ENCODE data around the gene TBC1D9.

Gene TBC1D9

DNA sequence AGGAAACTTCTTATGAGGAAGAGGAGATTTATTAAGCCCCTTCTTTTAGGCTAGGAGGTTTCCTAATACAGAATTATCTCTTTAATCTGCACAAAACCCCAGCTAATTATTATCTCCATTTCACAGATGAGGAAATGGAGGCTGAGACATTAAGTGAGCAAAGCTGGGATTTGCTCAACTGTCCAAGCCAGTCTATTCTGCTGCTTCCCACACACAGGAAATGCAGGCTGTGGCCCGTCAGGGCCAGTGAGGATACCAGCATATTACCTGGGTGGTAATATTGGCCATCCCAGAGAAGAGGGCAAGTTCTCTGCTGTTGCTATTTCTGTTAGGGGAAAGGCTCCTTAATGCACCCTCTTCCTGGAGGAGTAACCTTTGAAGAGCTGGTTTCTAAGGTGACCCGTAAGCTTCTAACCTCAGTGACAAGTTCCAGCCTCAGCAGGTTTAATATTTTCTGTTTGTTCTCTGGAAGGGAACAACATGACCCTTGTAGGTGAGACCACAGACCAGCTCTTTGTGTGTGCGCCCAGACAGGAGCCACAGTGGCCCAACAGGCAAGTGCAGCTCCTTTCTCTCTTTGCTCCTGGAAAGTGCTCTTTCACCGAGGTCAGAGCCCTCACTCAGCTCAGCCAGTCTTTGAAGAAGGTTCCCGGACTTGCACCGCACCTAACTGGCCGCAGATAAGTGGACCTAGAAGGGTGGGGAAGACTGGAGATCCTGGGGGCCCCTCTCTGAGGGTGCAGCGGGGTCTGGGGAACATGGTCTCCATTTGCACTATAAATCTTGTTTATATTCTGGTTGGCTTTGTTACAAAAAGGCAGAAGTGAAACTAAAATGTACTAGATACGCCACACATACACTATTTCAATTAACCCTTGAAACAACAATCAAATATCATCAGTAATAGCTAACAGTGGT is 35.5 kb downstream of the TBC1D9 start:
- no peak for DNase-seq (ENCODE audit: low read depth)

- DNase-seq (ENCODE audit: low read depth), result no peak
These were observed 36.5 kb downstream of the TBC1D9 start for GRCh38 chr4:140719686-140720085.

- peak; percentile 71 for DNase-seq (ENCODE audit: low read depth)
These were observed 37.2 kb downstream of the TBC1D9 start for GRCh38 chr4:140719022-140719421.

DNA sequence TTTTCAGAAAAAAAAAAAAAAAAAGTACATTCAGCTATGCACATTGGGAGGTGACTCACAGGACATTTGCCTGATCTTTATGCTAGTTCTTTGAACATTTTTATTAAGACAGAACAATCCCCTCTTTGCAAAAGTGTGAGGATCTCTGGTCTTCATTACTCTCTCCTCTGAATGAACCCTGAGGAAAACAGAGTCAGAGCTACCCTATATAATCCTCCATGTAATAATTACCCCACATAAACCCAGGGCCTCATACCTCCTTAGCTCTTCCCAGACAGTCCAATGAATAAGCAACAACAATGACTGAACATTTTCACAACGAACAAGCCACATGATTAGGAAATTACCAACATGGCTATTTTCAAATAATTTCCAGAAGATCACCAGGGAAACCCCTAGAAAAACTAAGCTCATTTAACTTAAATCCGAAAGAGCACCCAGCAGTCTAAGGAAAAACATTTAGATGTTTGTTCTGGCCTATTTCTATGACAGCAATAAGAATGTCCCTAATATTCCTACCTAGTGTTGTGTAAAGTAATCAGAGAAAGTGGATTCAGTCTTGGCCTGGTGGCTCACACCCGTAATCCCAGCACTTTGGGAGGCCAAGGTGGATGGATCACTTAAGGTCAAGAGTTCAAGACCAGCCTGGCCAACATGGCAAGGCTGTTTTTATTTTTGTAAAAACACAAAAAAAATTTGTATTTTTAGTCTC is 37.8 kb downstream of the TBC1D9 start:
- DNase-seq (ENCODE audit: low read depth), result peak; percentile 89

GRCh38 chr4:140717313-140717712 is 38.9 kb downstream of the TBC1D9 start:
- no peak for DNase-seq (ENCODE audit: low read depth)

DNA sequence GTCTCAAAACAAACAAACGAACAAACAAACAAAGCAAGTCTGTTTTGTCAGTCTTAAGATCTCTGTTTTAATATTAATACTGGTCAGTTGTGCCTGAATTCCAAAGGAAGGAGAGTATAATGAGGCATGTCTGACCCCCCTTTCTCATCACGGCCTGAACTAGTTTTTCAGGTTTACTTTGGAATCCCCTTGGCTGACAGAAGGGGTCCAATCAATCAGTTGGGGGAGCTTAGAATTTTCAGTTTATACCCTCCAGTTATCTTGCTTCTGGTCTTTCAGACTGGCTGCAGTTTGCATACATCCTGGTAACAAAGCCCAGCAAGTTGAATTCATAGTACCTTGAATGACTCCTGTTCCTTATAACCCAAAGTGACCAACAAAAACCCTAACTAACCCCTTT is 41.1 kb downstream of the TBC1D9 start:
- DNase-seq (ENCODE audit: low read depth), result no peak

- DNase-seq (ENCODE audit: low read depth), result peak; percentile 72
These were observed 44.3 kb downstream of the TBC1D9 start for GRCh38 chr4:140711910-140712309.

- DNase-seq (ENCODE audit: low read depth), result no peak
These were observed 45.1 kb downstream of the TBC1D9 start for GRCh38 chr4:140710908-140711622.

- DNase-seq (ENCODE audit: low read depth), result no peak
These were observed 48.9 kb downstream of the TBC1D9 start for GRCh38 chr4:140707325-140707724.

DNA sequence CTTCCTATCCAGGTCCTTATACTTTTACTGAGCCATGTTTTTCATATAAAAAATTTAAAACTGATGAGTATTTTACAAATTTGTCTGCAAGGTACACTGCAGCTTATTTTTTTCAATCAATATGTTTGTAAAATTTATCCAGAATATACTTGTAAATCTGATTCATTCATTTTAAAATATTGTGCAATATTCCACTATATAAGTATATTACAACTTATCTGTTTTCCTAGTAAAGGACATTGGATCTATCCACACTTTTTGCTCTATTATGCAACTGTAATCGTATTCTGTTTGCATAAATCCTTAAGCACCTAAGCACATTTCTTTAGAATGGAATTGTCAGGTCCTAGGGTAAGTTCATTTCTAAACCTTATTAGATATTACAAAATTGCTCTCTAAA is 49.5 kb downstream of the TBC1D9 start:
- DNase-seq (ENCODE audit: low read depth), result no peak

DNA sequence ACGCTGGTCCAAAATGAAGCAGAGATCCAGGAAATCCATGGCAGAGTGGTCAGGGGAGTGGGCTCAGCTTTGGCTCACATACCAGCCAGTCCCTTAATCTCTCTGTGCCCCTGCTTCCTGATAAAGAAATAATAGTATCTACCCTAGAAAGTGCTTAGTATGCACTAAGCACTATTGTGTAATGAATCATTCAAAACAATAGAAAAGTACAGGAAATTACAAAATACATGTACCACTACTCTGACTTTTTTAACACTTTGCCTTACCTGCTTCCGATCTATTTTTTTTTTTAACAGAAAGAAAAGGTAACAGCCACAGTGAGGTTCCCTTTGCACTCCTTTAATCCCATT is 49.9 kb downstream of the TBC1D9 start:
- no peak for DNase-seq (ENCODE audit: low read depth)

DNA sequence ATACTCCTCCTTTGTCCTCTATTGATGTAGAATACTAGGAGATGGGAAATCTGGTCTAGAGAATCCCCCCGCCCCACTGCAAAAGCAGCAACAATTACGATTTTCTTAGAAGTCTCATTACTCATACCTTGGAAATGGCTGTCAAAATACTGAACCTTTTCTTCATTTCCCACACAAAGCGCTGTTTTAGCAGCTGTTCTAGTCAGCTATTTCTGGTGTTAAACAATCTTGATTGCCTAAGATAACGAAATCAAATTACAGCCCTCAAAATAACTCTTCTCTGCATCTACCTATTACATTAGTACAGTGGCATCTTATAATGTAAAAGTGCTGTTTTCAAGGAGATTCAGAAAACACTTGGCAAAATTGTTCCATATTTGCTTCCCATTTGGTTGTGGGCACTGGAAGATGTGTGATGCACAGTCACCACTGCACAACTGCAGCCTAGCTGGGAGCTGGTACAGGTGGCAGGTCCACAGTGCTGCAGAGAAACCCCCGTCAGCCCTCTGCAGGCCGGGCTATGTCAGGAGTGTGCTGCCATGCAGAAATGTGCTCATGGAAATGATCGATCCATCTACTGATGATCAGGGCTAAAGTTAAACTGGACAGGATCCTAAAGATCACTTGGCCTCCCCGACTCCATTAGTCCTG is 50.4 kb downstream of the TBC1D9 start:
- DNase-seq (ENCODE audit: low read depth), result no peak

DNA sequence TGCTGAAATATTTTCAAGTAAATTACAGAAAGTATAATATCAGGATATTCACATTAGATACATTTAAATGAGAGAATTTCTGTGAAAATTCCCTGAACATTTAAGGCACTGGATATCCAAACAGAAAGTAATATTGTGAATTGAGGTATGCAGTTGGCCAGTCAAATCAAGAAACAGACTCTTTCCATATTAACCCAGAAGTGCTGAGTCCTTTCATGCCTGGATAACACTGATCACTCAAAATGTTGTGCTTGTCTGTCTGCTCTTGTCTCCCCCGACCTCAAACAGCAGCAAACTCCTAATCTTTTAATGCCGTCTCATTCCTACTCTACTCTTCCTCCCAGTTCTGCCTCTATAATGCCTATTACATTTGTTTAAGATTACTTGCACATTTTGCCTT is 51.2 kb downstream of the TBC1D9 start:
- no peak for DNase-seq (ENCODE audit: low read depth)

DNA sequence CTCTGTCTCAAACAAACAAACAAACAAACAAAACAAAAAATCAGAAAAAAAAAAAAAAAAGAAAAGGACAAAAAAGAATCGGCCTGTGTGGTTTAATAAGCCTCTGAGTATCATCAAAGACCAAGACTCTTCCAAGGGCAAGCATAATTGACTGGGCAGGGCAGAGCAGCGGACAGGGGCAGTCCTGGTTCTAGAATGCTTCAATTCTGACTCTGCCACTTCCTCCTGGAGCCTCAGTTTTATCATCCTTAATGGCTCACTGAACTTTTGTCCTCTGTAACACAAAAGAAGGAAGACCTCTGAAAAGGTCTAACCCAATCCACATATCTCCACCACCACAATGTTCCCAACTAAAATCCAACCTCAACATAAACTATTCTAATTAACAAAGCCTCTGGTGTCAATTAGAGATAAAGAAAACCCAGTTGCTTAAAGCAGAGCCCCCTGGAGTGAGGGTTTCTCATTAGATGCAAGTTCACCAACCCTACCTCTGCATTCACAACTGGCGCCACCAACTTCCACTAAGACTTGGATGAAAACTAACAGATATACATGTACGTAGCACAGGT is 51.7 kb downstream of the TBC1D9 start:
- no peak for DNase-seq (ENCODE audit: low read depth)

GRCh38 chr4:140703463-140703862 is 52.7 kb downstream of the TBC1D9 start:
- DNase-seq (ENCODE audit: low read depth), result no peak

DNA sequence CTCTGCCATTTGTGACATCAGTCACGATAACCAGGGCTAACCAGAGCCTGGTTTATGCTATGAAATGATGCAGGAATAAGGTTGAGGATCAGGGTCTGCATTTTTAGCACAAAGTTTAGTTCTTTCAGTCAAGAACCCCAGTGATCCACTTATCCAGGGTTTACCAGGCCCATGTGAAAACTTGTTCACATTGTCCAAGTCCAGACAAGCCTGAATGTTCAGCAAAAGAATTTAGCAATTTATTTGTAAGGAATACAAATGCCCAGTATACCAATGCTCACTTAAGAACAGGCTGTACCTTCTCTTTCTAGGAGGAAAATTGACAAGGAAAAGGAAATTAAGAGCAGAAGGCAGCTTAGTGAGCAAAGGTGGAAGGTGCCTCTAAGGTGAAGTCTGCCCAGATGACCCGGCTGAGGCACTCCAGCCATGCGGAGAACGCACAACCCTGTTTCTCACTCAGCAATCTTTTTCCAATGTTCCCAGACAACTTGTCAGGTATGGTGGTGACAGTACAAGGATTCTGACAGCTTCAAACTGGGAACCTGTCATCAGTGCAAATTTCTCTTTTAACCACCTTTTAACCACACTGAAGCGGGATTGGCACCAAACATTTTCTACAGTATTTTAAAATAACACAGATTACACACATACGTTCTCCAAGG is 54.0 kb downstream of the TBC1D9 start:
- no peak for DNase-seq (ENCODE audit: low read depth)

GRCh38 chr4:140701071-140701470 is 55.1 kb downstream of the TBC1D9 start:
- no peak for DNase-seq (ENCODE audit: low read depth)

DNA sequence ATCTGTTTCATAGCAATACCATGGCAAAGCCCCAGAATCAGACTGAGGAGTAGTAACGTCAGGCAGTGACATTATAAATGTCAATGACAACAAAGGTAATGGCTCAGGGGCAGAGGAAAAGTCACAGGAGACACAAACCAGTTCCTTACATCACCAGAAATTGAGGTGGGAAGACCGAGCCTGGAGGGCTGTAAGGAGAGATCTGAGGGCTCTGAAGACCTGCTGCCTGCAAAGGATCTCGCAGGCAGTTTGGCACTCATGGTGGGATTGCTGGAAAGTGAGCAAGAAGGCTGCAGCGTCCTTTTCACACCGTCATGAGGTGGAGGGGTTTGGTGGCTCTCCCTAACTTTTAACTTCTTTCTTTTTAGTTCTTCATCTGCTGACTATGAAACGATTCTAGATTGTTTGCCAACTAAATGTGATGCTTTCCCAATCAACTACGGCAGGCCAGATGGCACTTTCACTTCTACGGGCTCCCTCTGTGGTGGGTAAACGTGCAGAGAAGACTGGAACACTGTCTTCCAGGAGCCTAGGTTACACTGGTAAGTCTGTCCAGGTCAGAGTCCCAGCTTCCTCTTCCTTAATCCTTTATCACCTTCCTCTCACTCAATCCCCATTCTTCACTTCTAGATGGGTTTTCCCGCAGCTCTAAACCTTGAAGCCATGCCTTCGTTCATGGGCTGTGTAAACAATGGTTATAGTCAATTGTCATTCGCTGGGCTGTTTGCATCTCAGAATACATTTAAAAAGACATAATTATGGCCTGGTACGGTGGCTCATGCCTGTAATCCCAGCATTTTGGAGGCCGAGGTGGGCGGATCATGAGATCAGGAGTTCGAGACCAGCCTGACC is 58.2 kb downstream of the TBC1D9 start:
- DNase-seq (ENCODE audit: low read depth), result no peak

- DNase-seq (ENCODE audit: low read depth), result no peak
These were observed 60.7 kb downstream of the TBC1D9 start for GRCh38 chr4:140695483-140695882.

DNA sequence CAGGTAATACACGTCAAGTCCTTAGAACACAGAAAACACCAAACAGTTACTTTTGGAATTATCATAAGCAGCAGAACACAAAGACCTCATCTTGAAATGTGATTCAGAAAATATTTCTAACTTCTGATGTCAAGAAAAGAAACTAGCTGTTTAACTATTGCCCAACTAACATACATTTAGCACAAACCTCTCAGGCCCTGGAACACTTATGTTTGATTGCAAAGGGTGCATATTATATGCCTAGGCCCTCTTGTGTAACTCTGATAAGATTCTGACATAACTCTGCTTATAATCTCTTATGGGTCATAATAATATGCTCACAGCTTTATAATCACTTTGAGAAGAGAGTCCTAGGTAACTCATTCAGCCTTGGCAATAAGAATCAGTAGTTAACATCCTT is 62.6 kb downstream of the TBC1D9 start:
- peak; percentile 88 for DNase-seq (ENCODE audit: low read depth)
